Fibroblast of mammary gland (primary cell): Measurements from ENCODE around the gene FBXL15.

Experiments
- DNase-seq: peaks from one replicate; pipeline ENCODE4 v3.0.0-alpha.2; 2010; ENCODE audit warnings: low read depth
- H3K4me3 ChIP-seq: 2 replicates; pipeline ENCODE4 v1.5.1; 2011; ENCODE audit warnings: low read depth, mild to moderate bottlenecking, low read length, moderate library complexity; ENCODE audit not compliant: control insufficient read depth
- CTCF ChIP-seq: conservative IDR thresholded peaks from 2 replicates; pipeline ENCODE4 v1.5.1; 2011; ENCODE audit warnings: low read depth, low read length, inconsistent platforms; ENCODE audit not compliant: control insufficient read depth, insufficient read depth

The FBXL15 gene

GRCh38 chr10:102393411-102394078 is 27.1 kb upstream of the FBXL15 start:
- peak overlapping the region; percentile 74 for H3K4me3 ChIP-seq
- DNase-seq = no peak
- TF ChIP-seq CTCF = peak; percentile 80

GRCh38 chr10:102394079-102394800 is 26.4 kb upstream of the FBXL15 start:
- no peak for TF ChIP-seq CTCF
- H3K4me3 ChIP-seq = peak overlapping the region; percentile 74
- DNase-seq = peak; percentile 89

- H3K4me3 ChIP-seq = peak overlapping the region; percentile 74
- TF ChIP-seq CTCF = no peak
- peak; percentile 40 for DNase-seq
Measured at GRCh38 chr10:102394801-102395399, 25.7 kb upstream of the FBXL15 start.

- peak within 1 kb of the TSS; percentile 74 for H3K4me3 ChIP-seq
- DNase-seq = peak; percentile 76
- no peak for TF ChIP-seq CTCF
Measured at GRCh38 chr10:102395400-102396316, 25.0 kb upstream of the FBXL15 start, which contains the start of gene NFKB2. Gene NFKB2 (plus strand): TSS chr10:102395705. CDS start chr10:102395960, 255 bp downstream.

- peak overlapping the region; percentile 74 for H3K4me3 ChIP-seq
Measured at GRCh38 chr10:102396317-102396650, 24.4 kb upstream of the FBXL15 start.

More at GRCh38 chr10:102396317-102396650, 24.4 kb upstream of the FBXL15 start:
- no peak for TF ChIP-seq CTCF
- DNase-seq = no peak
